CD4-positive, alpha-beta T cell treated with Interleukin-12 subunit alpha and Interleukin-12 subunit beta, for 1 hour (primary cell): ENCODE results near the gene GIMAP8.
"Not testable (repeated sequence)": the region's sequence is repeated elsewhere in the genome, so short reads cannot be mapped to it uniquely, and the experiment has no call there.

Experiments used
- DNase-seq: peaks from one replicate; pipeline ENCODE4 v3.0.0-alpha.2; 2020

The GIMAP8 gene

DNA sequence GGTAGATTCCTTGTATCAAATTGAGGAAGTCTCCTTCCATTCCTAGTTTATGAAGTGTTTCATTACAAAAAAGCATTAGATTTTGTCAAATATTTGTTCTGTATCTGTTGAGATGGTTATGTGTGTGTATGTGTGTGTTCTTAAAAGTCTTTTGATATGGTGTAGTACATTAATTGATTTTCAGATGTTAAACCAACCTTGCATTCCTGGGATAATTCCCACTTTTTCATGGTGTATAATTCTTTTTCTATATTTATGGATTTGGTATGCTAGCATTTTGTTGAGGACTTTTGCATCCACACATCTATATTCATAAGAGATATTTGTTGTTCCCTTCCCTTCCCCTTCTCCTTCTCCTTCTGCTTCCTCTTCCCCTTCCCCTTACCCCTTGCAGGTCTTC lies 8.9 kb upstream of the GIMAP8 start:
- no peak for DNase-seq

DNA sequence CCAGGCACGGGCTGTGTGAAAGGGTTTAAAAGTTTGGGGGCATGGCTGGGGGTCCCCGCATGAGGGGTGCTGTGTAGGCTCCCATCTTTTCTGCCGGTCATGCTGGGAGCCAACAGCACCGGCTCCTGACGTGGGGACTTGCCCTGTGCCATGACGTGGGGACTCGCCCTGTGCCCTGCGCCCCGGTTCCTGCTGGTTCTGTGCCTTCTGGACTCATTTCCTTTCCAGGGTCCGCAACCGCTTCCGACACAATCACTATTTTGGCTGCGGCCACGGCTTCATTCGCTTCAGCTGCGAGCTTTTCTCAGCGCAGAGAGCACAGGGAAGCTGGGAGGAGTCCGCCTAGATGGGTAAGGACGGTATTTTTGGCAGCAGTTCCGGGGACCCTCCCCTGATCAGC lies 7.6 kb upstream of the GIMAP8 start:
- DNase-seq: no peak

DNA sequence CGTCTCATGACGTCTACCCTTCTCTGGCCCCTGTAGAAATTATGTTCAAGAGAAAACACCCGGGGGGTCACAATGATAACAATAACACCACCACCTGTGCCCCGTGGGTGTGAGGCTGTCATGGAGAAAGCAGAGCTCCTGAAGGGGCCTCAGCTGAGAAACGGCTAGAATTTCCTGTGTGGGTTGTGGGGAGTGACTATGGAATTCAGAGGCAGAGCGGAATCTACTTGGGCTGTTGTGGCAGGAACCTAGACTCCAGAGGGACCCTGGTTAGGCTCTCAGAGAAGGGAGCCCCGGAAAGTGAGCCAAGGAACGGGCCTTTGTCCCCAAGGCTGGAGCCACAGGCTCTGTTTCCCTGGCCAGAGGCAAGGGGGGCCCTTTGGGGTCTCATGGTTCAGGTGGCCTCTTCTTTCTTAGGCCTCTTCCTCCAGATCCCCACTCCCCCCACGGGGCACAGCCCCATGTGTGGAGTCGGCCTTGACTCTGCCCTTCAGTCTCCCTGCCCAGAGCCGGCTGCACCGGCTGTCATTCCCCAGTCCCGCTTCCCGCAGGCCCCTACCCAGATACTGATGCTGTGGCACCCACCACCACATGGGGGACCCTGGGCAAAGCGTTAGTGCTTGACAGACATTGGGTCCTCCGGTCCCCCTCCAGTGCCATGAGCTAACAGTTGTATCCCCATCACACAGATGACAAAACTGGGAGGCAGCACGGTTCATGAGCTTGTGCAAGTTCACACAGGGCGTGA lies 6.5 kb upstream of the GIMAP8 start:
- no peak for DNase-seq

DNA sequence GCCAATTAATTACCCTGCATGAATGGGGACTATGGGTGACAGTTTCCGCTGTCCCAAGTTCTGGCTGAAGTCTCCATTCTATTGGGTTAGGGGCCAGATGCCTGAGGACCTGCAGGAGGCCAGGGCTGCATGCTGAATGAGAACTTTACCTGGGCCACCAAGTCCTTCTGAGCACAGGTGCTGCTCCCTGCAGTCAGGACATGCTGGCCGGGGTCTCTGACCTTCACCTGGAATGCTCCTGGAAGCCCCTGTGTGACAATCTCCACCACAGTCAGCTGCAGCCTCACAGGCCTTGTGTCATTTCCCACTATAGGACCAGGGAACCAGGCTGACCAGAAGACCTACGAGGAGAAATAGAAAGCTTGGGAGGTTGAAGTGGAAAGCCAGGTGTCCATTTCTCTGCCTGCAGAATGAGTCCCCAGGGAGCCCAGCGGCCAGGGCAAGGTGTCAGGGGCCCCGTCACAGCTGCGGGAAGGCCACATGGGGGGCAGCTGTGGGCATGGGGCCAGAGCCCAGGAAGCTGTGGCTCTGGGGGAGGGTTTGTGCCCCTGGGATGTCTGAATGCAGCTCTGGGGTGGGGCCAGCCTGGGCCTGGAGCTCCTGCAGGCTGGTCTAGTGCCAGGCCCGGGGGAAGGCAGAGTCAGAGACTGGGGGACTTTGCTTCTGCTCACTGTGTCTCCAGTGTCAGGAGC lies 5.6 kb upstream of the GIMAP8 start:
- DNase-seq: no peak

DNA sequence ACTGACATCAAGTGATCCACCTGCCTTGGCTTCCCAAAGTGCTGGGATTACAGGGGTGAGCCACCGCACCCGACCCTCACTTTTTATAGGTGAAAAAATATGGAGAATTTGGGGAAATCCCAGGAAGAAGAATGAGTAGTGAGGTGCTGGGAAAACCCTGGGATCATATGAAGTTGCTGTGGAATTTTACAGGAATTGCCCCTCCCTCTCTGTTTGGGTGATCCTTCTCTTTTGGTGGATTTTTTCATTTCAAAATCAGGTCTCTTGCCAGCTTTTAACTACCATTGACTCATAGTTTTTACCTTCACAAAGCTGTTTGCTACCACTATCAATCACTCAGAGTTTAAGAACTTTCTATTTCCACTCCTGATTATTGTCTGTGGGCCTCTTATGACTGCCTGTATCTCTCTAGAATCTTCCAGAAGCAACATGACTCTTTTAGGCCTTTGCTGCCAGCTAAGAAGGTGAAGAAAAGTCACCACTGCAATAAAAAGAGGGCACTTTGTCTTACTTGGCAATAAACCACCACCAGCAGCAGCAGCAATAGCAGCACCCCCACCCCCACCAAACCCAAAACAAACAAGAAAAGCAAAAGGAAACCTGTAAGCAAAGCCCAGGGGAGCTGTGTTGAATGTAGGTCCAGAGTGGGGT lies 4.0 kb upstream of the GIMAP8 start:
- DNase-seq: no peak

DNA sequence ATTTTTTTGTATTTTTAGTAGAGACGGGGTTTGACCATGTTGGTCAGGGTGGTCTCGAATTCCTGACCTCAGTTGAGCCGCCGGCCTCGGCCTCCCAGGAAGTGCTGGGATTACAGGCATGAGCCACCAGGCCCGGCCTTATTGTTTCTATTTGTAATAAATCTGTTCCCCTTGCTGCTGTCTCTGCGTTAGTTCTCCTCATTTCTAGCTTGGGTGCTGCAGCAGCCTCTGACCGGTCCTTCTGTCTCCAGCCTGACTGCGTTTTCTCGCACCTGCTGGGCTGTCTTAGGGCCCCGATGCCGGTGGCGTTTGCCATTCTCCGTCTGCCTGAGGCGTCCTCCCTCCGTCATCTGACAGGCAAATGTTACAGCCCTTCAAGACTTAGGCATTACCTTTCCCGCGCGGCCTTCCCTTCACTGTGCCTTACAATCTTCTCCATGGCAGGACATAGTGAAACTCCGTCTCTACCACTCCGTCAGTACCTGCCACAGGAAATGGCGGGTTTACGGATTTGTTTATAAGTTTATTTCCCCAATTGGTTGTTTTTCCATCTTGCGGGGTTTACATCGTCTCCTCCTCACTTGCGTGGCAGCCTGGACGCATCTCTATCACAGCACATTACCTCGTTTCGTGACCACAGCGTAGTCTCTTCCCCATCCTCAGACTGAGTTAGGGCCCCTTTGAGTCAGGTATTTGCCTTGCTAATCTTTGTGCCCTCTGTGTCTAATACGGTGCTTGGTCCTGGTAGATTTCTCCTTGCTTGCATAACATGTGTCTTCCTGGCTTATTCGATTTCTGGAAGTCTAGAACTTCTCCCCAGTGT lies 2.3 kb upstream of the GIMAP8 start:
- no peak for DNase-seq

DNA sequence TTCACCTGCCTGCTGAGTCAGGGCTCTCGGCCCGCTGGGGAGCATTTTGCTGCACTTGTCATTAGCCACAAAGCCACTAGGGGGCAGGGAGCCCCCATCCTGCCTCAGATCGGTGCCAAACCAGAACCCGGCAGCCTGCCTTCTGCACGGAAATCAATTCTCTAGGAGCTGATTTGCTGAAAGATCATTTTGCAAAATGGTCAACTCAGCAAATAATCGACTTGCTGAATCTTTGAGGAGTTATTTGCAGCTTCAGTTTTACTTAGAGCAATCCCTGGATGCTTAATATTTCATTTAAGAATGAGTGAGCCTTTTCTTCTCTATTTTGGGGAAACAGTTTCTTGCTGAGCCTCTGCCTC lies 1.7 kb upstream of the GIMAP8 start:
- DNase-seq: peak; percentile 92

DNA sequence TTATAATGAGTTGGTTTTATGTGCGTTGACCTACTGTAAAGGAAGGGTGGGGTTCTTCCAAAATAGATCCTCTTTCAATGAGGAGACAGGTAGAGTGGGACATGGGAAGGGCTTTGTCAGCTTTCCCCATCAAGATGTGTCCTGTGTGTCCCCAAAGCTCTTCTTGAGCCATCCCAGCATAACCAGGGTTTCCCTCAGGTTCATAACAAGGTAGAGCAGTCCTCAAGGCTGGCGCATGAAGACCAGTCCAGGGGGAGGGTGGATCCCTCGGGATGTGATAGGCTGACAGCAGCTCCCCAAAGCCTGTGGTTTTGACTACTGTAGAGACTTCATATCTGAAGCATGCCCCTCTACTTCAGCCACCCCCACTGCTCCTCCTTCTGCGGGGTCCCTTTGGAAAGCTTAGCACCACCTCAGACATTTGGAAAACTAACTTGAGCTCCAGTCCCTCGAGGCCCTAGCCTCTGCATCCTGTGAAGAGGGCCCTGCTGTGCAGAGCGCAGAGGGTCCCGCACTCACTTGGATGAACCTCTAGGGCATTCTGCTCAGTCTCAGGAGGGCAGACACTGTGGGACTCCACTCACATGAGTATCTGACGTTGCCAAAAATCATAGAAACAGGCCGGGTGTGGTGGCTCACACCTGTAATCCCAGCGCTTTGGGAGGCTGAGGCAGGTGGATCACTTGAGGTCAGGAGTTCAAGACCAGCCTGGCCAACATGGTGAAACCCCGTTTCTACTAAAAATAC lies 1.1 kb upstream of the GIMAP8 start:
- DNase-seq: no peak

DNA sequence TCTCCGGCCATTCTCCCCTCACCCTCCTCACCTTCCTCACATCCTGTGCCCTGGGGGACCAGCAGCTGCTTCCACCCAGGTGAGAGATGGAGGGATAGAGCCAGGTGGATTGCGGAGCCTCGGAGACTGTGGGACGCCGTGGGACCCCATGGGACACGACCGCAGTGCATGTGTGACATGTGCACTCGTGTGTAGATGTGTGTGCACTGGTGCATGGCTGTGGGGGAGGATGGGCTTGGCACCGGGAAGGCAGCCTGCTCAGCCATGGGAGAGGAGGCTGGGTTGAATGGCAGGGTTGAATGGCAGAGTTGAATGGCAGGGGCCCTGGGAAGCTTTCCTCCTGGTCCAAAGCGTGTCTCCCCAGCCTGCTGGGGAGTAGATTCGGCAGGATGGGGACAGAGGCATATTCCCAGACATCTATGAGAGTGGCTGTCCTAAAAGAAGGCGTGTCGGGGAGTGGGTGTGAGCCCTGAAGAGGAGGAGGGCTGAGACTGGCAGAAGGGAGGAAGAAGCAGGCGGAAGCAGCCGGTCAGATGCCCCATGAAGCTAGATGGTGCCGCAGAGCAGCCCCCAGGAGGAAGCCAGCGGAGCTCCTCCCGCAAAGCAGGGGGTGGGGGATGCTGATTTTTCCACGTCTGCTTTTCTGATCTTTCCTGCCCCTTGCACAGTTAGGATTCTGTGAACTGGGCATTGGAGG lies 815 bp downstream of the GIMAP8 start:
- peak; percentile 79 for DNase-seq

DNA sequence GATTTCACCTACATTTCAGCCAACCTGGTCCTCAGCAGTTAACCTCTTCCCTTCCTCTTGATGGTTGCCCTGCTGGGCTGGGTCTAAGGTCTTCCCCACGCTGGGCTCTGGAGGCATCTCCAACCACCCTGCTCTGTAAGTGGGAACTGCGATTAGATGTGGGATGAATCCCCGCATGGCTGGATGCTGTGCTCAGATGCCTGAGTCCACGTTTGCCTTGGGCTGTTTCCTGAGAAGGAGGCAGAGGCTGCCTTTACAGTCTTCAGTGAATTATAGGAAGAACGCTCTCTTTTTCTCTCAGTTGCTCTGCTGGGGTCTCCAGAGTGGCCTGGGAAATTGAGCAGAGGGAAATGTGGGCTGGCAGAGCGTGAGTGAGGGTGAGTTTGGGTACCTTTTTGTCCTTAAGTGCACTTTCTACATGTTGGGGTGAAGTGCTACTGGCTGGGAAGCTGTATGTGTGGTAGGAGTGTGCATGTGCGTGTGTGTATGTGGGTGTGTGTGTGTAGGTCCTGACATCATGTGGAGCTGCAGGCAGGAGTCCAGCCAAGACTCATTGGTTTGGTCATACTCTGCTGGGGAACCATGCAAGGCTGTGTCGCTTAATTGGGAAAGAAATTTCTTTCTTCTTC lies 1.5 kb downstream of the GIMAP8 start:
- DNase-seq: peak; percentile 56

DNA sequence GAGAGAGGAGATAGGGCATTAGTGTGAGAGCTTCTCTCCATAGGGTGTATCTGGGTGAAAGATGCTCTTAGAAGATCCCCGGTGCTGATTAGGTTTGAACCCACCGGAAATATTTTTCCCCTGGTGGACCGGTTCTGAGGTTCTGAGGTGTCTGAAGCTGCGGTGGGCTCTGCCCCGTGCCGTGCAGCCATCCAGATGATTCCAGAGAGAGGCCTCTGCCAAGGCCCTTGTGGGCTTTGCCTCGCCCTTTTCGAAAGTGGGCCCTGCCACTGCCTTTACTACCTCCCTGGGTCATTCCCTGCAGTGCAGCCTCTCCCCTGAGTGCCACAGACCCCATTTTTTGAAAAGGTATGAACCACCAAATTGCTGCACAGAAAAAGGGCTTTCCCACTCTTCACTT lies 2.8 kb downstream of the GIMAP8 start:
- DNase-seq: peak; percentile 58

DNA sequence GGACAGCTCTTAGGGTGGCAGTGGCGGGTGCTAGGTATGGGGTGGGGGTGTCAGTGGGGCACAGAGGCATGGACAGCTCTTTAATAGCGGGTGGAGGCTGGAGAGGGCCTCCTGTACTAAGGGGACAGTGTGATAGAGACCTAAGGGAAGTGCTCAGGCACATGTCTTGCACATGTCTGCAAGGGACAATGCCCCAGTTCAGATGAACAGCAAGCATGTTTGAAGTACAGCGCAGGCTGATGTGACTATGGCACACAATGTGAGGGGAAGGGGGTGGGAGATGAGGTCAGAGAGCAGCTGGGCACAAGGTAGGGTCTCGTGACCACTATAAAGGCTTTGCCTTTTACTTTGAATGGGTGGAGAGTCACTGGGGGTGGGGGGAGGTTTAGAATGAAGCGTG lies 3.5 kb downstream of the GIMAP8 start:
- no peak for DNase-seq

DNA sequence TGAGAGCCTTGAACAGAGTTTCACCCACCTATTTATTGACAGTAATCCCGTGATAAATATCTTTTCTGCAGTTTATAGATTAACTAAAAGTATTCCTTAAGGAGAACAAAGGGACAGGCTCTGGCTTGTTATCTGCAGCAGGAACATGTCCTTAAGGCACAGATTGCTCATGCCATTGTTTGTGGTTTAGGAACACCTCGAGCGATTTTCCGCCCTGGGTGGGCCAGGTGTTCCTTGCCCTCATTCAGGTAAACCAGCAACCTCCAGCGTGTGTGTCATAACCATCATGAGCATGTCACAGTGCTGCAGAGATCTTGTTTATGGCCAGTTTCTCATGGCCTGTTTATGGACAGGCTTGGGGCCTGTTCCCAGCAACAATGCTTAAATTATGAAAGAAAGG lies 6.6 kb downstream of the GIMAP8 start:
- DNase-seq: not testable (repeated sequence)

DNA sequence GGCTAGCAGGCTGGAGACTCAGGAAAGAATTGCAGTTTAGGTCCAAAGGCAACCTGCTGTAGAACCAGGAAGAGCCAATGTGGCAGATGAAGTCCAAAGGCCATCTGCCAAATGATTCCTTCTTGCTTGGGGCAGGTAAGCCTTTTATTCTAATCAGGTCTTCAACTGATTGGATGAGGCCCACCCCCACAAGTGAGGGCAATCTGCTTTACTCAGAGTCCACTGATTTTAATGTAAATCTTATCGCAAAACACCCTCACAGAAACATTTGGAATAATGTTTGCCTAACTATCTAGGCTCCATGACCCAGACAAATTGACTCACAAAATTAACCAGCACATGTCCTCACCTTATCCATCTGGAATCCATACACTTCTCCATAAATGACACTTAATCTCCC lies 7.8 kb downstream of the GIMAP8 start:
- DNase-seq: no peak

DNA sequence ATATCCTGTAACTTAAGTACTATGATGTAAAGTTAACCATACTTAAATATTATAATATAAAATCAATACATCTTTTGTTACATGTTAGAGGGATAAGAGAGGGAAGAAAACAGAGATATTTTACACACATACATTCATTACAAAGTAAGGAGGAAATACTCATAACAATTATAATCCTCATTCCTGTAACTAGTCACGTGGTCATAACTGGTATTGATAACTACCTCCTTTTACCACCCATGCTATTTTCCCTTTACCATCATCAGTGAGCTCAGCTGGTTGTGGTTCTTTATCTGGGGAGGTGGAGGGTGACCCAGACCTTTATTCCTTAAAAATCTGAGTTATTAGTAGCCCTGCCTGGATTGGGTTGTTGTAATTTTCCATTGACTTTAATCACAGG lies 8.3 kb downstream of the GIMAP8 start:
- no peak for DNase-seq

DNA sequence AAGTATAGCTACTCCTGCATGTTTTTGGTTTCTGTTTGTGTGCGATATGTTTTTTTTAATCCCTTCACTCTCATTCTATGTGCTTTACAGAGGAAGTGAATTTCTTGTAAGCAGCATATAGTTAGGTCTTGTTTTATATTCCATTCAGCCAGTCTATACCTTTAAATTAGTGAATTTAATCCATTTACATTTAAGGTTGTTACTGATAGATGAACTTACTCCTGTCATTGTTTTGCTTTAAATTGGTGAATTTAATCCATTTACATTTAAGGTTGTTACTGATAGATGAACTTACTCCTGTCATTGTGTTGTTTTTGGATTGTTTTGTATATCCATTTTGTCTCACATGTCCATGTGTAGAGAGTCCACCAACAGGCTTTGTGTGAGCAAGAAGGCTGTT lies 11.1 kb downstream of the GIMAP8 start:
- DNase-seq: no peak

DNA sequence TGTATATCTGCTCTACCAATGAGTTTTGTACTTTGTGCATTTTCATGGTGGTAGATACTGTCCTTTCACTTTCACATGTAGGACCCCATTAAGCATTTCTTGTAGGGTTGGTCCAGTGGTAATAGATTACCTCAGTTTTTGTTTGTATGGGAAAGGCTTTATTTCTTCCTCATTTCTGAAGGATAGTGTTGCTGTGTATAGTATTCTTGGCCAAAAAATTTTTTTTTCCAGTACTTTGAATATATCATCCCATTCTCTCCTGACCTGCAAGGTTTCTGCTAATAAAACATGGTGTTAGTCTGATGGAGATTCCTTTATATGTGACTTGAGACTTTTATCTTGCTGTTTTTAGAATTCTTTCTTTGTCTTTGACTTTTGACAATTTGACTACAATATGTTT lies 12.0 kb downstream of the GIMAP8 start:
- no peak for DNase-seq

DNA sequence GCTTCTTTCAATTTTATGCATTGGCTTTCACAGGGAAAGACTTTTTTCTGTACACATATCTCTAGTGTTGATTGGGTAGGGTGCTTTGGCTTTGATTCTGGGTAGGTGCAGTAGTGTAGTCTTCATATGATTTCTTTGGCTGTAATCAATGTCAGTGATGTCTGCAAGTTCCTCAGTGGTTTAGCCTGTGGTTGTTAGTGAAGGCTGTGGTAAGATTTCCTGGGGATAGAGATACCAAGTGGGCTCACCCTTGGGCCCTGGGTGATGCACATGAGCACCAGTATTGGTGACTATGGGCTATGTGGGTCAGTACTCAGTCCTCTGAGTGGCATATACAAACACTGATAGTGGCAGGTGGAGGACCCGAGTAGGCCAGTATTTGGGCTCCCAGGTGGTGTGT lies 13.0 kb downstream of the GIMAP8 start:
- DNase-seq: no peak

DNA sequence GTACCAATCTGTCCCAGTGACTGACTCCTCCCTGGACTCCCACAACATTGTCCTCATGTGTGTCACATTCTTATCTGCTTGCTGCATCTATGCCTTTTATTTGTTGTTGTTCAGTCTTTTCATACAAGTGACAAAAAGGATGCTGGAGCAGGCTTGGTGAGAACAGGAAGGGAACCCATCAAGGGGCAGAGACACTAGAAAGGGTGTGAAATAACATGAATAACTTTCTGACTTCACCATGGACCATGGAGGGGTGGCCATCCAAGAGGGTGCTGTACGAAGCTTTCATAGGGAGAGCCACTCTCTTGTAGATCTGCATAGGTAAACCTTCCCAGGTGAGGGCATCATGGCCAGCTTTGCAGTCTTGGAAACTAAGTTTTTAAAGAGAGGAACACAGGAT lies 14.5 kb downstream of the GIMAP8 start:
- no peak for DNase-seq

DNA sequence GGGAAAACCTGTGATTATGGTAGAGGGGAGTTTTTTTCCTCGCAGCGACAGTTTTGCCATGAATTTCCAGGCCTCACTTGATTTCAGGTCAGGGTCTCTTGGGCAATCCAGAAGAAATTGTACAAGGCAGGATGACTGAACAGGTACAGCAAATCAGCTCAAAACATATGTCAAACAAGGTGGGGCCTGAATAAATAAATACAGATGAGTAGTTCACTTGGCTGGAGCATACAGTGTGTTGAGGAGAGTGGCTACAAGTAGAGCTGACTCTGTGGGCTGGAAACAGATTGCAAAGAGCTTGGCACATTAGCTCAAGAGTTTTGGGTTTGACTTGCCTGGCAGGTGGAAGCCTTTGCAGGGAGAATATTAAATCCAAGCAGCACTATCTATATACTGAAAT lies 15.0 kb downstream of the GIMAP8 start:
- no peak for DNase-seq

DNA sequence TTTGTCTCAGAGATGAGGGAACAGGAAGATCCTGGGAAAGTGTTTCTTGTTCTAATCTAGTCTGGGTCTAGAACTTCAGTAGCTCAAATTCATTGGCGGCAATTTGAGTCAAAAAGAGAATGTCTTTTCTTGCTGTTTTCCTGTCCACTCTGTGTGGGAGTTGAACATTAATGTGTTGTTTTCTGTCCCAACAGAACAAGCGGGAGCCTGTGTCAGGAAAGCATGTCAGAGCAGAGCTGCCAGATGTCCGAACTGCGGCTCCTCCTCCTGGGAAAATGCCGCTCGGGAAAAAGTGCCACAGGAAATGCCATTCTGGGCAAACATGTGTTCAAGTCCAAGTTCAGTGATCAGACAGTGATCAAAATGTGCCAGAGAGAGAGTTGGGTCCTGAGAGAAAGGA lies 16.0 kb downstream of the GIMAP8 start:
- no peak for DNase-seq

DNA sequence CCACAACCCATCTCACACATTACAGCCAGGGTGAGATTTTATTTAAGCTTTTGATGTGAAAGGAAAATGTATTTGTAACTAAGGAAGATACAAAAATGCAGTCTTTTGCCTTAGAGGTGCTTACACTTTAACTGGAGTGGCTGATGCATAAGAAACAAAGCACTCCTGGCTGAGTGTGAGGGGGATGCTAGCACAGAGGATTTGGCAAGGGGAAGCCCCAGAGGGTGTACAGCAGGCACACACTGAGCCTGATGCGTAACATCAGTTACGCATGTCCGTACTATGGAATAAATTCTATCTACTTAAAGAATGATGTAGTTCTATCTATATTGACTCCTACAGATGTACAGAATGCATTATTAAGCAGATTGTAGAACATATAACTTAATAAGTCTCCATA lies 17.8 kb downstream of the GIMAP8 start:
- no peak for DNase-seq
